HuH-7.5 (cell line): ENCODE measurements around the gene HOXD12.

Source experiments
- DNase-seq: peaks from one replicate; pipeline ENCODE4 v3.0.0; 2011; ENCODE audit warnings: low spot score

HOXD12 gene

GRCh38 chr2:176149481-176149938, 49.9 kb downstream of the HOXD12 start:
- DNase-seq, result no peak

- DNase-seq, result no peak
Observed at GRCh38 chr2:176149939-176150583, 50.5 kb downstream of the HOXD12 start.

- DNase-seq, result no peak
Observed at GRCh38 chr2:176150584-176151441, 51.2 kb downstream of the HOXD12 start.

- no peak for DNase-seq
Observed at GRCh38 chr2:176151442-176152287, 52.1 kb downstream of the HOXD12 start, which contains the start of gene HOXD4. Gene HOXD4 (plus strand): TSS chr2:176151550. CDS start chr2:176151634, 84 bp downstream.
